Suppressor macrophage (primary cell): ENCODE results near the gene SMIM12.

Experiments
- DNase-seq, 4 experiments: peaks; one replicate each; pipeline ENCODE4 v3.0.0-alpha.2; 2020 to 2022

Gene SMIM12

GRCh38 chr1:34872133-34872503 lies 12.6 kb upstream of the SMIM12 start:
- DNase-seq = no peak

DNA sequence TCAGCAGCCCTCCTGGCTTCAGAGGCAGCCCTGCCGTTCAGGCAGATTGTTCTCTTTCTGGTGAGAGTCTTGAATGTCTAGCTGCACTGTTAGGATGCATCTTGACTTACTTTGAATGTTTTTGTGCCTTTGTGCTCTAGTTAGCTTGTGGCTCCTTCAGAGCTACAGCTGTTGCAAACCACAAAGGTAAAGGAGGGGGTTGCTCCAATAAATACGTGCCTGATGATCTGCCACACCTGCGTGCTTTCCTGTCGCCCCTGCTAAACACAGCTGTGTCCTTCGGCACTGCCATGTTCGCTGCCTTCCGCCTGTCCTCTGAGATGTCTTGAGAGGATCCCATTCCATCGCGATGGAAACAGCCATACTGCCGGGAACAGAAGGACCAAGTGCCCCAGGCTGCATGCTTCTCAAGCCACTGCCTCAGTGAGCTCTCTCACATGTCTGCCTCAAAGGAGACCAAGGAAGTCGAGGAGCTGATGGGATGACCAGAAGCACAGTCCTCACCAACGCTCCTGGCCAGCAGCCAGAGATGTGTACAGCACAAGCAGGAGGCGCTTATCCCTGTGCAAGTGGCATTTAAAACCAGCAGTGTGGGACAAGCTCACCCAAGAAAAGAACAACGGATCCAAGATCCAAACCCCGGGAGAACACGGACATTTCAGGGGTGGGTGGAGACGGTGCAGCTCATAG lies 12.0 kb upstream of the SMIM12 start:
- no peak for DNase-seq

- DNase-seq = no peak
Observed at GRCh38 chr1:34870395-34870794, 10.8 kb upstream of the SMIM12 start.

GRCh38 chr1:34869760-34870159 lies 10.2 kb upstream of the SMIM12 start:
- no peak for DNase-seq

GRCh38 chr1:34868230-34869049 lies 8.9 kb upstream of the SMIM12 start:
- DNase-seq = no peak

DNA sequence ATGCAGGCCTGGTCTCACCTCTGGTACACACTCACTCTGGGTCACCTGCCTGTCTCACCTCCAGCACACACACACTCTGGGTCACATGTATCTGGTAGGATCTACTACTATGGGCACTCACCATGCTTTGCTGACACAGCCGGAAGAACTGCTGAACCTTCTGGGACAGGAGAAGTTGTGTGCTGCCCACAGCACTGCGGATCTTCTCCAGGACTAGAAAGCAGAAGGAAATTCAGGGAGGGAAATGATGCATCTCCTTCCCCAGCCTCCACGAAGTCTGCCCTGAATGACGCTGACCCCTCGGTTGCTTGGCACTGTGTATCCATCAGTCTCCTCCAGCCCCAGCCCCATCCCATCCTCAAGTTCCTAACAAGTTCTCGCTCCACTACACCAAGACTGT lies 7.9 kb upstream of the SMIM12 start:
- DNase-seq = peak; percentile 79 to 89 (median 85)

GRCh38 chr1:34866762-34867109 lies 7.2 kb upstream of the SMIM12 start:
- no peak for DNase-seq

DNA sequence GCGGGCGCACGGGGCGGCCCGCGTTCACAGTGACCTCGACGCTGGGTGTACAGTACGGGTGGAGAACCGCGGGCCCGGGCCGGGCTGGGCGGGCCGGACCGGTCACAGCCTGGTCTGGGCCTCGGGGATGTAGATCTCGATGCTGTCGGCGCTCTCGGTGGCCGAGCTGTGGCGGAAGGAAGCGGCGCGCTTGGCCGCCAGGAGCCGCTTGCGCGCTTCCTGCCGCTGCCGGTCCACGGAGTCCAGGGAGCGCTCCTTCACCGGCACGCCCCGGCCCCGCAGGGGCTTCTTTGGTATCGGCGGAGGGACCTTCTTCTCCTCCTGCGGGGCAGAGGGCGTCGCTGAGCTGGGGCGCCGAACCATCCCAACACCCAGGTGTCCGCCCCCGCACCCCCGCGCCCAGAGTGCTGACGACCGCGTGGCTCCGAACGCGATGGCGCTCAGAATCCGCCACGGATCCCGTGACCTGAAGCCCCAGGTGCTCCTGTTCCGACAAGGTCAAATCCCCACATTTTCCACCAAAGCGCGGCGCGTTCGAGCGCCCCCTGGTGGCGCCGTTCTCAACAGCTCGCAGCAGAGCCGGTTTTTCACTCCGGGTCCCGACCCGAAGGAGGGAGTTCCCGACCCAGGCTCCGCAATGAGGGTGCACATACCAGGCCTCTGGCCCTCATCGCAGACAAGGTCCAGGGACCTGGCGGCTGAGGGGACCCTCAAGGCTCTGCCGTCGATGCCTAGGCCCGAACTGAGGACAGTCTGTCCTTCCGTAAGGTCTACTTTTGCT lies 6.6 kb upstream of the SMIM12 start:
- DNase-seq = peak; percentile 77 to 92 (median 90)

DNA sequence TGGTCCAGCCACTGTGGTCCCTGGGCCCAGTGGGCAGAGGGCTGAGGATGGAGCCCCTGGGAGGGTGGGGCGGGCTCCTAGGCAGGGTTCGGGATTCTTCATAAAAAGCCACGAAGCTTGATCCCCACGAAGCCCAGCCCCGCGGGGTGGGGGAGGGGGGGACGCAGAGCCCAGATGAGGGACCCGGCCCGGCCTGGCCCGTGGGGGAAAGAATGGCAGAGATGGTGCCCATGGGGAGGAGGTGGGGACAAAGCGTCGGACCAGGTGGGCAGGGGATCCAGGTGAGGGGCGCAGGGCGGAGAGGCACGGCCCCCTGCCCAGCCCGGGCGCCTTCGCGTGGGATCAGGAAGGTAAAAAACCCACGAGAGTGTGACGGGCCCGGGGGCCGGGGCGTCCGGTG lies 6.0 kb upstream of the SMIM12 start:
- no peak for DNase-seq

DNA sequence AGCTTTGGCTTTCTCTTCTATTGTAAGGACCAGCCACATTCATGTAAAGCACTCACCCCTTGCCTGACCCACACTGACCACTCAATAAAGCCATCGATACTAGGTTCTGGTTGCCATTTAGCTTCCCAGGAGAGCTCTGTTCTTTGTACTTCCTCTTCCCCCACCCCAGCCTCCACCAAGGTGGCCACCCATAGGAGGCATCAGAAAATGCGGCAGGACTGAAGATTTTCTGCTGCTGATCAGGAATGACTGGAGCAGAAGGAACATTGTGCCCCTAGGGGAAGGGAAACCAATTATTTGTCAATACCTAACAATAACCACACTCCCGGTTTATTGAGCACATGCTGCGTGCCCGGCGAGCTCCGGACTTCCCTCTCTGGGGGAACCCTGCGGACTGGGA lies 5.2 kb upstream of the SMIM12 start:
- no peak for DNase-seq

DNA sequence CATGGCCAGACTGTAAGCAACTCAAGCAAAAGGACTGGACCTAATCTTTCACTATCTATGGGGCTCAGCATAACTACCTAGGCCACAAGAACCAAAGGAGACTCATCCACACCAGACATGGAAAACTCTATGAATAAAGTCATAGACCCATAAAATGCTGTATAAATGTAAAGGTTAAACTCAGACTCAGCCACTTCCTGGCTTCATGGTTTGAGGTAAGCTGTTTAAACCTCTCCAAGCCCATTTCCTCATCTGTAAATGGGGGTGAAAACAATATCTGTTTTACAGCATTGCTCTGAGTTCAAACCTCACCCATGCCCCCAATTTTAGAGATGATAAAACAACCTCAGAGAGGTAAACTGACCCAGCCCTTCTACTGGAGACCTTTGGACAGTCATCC lies 4.0 kb upstream of the SMIM12 start:
- no peak for DNase-seq

DNA sequence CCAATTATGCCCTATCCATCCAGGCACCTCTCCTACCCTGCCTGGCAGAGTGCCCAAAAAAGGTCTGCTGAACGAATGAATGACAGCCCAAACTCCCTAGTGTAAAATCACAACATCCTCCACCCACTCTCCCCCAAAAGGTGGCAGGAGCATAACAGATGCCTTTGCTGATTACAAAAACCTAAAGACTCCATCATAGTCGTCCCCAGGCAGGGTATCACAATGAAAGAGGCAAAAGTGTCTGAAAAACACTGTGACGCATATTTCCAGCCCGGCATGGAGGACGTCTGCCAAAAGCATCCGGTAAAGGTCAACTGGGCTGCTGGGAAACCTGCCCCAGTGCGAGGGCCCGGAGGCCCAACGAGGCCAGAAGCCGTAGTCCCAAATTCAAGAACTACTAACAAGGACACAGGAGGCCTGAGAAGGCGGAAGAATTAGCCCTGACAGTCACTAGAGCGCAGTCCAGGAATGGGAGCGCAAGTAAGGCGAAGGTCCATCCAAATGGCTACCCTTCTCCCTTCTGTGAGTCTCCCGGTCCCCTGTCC lies 576 bp downstream of the SMIM12 start:
- DNase-seq = peak; percentile 26 to 47 (median 36)

GRCh38 chr1:34856697-34857096 lies 2.9 kb downstream of the SMIM12 start:
- no peak for DNase-seq

- DNase-seq = peak; percentile 91 to 94 (median 92)
Observed at GRCh38 chr1:34852677-34853217, 6.8 kb downstream of the SMIM12 start.

DNA sequence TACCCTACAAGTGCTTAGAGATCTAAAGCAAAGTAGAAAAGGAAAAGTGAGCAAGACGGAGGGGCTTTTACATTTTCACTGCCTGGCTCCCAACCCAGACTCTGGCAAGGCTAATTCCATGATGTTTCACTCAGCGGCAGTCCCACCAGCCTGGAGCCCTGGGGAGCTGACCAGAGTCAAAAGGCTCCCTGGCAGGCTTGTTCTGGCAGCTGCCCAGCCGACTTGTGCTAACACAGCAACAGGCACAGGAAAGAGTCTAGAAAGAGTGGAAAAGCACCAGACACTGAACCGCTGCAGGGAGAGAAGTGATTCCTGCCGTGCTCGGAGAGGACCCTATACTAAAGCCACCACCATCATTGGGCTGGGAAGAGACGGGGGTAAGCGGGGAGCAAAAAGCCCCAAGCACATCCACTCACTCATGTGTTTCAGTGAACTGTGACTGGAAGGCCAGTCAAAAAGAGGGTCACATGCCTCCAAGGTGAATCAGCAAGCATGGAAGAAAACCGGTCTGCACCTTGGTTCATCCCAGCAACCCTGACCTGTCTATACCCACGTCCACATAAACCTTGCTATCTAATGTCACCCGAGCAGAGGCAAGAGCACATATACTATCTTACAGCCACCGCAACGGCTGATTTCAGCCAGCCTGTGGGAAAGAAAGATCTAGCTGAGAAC lies 8.0 kb downstream of the SMIM12 start:
- DNase-seq = no peak

- DNase-seq = no peak
Observed at GRCh38 chr1:34850382-34850781, 9.2 kb downstream of the SMIM12 start.

GRCh38 chr1:34847094-34847493 lies 12.5 kb downstream of the SMIM12 start:
- no peak for DNase-seq

GRCh38 chr1:34846265-34846664 lies 13.3 kb downstream of the SMIM12 start:
- no peak for DNase-seq

DNA sequence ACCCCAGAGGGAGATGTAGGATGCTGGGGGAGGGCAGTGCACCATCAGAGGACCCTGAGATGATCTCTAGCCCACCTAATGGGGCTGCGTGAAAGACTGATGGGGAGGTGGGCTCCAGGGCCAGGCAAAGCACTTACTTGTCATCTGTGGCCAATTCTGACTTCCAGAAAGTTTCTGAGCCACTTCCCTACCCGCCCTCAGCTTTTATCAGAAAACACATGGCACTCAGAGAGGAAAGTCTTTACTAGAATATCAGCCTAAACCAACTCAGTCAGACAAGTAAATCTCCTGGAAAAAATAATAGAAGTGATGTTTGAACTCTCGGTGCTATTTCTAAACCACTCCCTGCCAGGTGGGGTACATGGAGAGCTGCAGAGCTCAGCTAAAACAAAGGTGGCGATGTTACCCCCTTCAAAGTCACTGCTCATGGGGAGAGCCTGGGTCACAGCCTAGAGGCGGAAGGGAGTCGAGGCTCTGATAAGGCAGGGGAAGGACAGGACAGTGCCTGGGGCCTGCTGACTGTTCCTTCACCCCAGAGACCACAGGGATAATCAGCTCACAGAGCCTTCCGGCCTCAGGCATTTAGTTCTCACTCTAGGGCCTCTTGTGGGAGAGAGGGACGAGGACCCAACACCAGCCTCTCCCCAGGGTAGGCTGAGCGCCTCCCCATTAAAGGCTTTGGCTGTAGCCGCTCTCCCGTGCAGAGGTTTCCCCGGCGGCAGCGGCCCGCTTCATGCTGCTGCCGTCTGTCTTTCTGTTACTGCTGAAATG lies 14.2 kb downstream of the SMIM12 start:
- DNase-seq = no peak

DNA sequence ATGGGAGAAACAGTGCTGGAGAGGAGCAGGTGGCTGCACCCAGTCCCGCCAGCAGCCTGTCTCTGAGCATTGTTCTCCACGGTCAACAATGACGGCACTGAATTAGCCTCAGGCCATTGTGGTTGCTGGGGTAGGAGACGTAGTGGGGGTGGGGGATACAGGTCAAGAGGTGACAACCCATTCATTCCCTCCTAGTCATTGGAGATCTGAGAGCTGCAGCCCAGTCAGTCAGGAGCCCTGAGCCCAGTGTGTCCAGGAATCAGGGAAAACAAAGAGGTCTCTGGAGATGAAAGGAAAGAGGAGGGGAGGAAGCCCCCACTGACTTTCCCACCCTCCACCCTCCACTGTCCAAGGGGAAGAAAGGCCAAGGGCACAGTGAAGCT lies 15.3 kb downstream of the SMIM12 start:
- DNase-seq = no peak

DNA sequence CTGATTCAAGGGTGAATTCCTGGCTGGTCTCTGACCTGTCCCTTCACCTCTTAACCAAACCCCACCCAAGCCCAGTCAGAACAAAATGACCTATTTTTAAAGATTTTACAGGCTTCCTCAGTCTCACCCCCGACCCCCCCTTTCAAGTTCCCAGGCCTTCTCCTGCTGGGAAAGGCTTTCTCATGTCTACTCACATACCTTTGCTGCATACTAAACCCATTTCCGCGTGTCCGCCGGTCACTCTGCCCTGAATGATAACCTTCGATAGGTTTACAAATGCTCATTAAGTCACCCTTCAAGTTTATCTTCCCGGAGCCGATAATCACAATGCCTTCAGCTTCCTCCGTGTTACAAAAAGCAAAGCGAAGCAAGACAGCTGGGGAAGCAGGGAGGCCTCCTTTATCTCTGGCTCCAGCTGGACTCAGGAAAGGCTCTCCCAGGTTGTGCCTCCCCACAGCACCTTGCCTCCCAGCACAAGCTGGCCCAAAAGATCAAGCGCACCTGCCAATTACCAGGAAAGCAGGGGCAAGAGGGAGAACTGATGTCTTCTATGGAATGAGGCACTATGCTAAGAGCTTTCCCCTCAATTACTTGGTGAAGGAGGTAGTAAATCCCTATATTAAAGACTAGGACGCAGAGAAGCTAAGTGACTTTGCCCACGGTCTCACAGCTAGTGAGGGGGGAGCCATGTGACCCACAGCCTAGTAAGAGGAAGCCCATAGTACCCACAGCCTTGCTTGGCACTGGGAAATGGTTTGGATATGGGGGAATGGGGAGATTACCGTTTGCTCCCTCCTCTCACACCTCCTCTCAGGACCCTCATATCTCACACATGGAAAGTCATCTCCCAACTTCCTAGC lies 15.9 kb downstream of the SMIM12 start:
- DNase-seq = no peak
